HL-60 (cell line): ENCODE data around the gene IRX4.

Experiments
- CTCF ChIP-seq: IDR thresholded peaks from one replicate; pipeline ENCODE4 v1.5.1; 2011; ENCODE audit warnings: low read length, control low read depth, inconsistent platforms; ENCODE audit not compliant: insufficient read depth
- GABPA ChIP-seq: IDR thresholded peaks from 2 replicates; pipeline ENCODE4 v1.6.1; 2012; ENCODE audit warnings: low read depth
- POLR2AphosphoS5 ChIP-seq: IDR thresholded peaks from 2 replicates; pipeline ENCODE4 v1.6.1; 2012; ENCODE audit warnings: low read depth

- TF ChIP-seq CTCF (no peak), POLR2AphosphoS5 (no peak), GABPA (no peak)
Measured at GRCh38 chr5:1896602-1897376, 14.1 kb upstream of the IRX4 start.
